H1 (cell line): ENCODE data around the gene GCFC2. TPM values are rescaled to one million over a fixed set of nuclear protein-coding genes. Genes with fewer than 3 reads are reported as not detected.

Experiments
- BRCA1 ChIP-seq: IDR thresholded peaks from 2 replicates; pipeline ENCODE4 v1.6.1; 2012; ENCODE audit warnings: low read depth, low read length, improper control_type of control experiment
- HDAC6 ChIP-seq: IDR thresholded peaks from one replicate; pipeline ENCODE4 v1.7.1; 2012; ENCODE audit warnings: low read depth, mild to moderate bottlenecking, inconsistent platforms, low read length, moderate library complexity
- POLR2A ChIP-seq, 2 experiments: IDR thresholded peaks; 1 replicate in 1 of 2; 2 replicates in 1 of 2; pipeline ENCODE4 v1.6.1; 2011; ENCODE audit warnings: low read depth in 2 of 2, low read length in 2 of 2, mild to moderate bottlenecking in 2 of 2; ENCODE audit errors: control extremely low read depth in 1 of 2
- TCF12 ChIP-seq: IDR thresholded peaks from 2 replicates; pipeline ENCODE4 v1.6.1; 2011; ENCODE audit warnings: low read depth, mild to moderate bottlenecking, low read length
- polyA plus RNA-seq, 7 experiments: library from polyadenylated mRNA; depleted of rRNA in 3 of 7; stranded (reverse) in 5 of 7; unstranded in 2 of 7; fragments of >200 nt in 5 of 7; fragments of 200-250 nt in 2 of 7; gene quantifications; 1 replicate in 5 of 7; 2 replicates in 1 of 7; 4 replicates in 1 of 7; pipeline versions ENCODE4 v1.2.1 to v1.2.3, GENCODE V29; 2011 to 2013; ENCODE audit warnings: missing spikeins in 2 of 7, mixed read lengths in 2 of 7
- total RNA-seq: library from RNA; stranded (reverse); fragmentation: NEBNext Ultra II Directional; extraction: Animal tissue kit (Norgen Biotek cat#: 25700); gene quantifications from 2 replicates; pipeline ENCODE4 v1.2.1, GENCODE V29; 2021
- TF ChIP-seq, protein P1 (sequence below): IDR thresholded peaks from 2 replicates; pipeline ENCODE4 v1.6.1; 2012; ENCODE audit warnings: inconsistent platforms
- TF ChIP-seq, protein P2 (sequence below): IDR thresholded peaks from 2 replicates; pipeline ENCODE4 v1.6.1; 2011; ENCODE audit warnings: low read length, improper control_type of control experiment

The GCFC2 gene
- total and polyA plus RNA-seq, 2 of the 8 experiments (the other 6 are each of a cell fraction or from before 2014, with no cell fraction given): 5.6 to 19.1 TPM

DNA sequence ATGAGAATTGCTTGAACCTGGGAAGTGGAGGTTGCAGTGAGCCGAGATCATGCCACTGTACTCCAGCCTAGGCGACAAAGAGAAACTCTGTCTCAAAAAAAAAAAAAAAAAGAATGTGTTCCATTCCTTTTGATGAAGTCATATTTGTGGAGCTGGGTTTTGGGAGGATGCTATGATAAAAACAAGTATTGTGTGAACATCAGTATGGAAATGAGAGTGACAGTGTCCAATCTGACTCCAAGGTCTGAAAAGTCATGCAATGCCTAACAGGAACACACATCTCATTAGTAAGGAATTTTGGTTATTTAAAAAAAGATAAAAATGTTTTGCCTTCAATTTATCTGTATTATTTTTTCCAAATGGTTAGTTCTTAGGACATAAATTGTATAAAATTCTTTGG lies 11.8 kb downstream of the GCFC2 start (continued):
- TF ChIP-seq, protein P1, sequence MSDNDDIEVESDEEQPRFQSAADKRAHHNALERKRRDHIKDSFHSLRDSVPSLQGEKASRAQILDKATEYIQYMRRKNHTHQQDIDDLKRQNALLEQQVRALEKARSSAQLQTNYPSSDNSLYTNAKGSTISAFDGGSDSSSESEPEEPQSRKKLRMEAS: no peak
- no peak for TF ChIP-seq TCF12
- no peak for TF ChIP-seq HDAC6
- TF ChIP-seq BRCA1: no peak
- TF ChIP-seq, protein P2, sequence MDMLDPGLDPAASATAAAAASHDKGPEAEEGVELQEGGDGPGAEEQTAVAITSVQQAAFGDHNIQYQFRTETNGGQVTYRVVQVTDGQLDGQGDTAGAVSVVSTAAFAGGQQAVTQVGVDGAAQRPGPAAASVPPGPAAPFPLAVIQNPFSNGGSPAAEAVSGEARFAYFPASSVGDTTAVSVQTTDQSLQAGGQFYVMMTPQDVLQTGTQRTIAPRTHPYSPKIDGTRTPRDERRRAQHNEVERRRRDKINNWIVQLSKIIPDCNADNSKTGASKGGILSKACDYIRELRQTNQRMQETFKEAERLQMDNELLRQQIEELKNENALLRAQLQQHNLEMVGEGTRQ: no peak
- TF ChIP-seq POLR2A (IDR thresholded peaks at IDR 0.05; ENCODE audit: control extremely low read depth in 1 of 2, low read depth in 2 of 2, low read length in 2 of 2): no peak
